HG02678 (cell line): ENCODE results near the gene IL1RAP.

Experiments
- ATAC-seq: cut with Tn5 transposase; IDR thresholded peaks from one replicate; pipeline ENCODE4 v1.9.1; 2021; ENCODE audit warnings: mild to moderate bottlenecking, moderate library complexity; ENCODE audit not compliant: unreplicated experiment

The IL1RAP gene

GRCh38 chr3:190541008-190541407 lies 27.1 kb downstream of the IL1RAP start:
- ATAC-seq: no peak

GRCh38 chr3:190541560-190541959 lies 27.7 kb downstream of the IL1RAP start:
- ATAC-seq: no peak

GRCh38 chr3:190542846-190543245 lies 29.0 kb downstream of the IL1RAP start:
- ATAC-seq: no peak

GRCh38 chr3:190543671-190544070 lies 29.8 kb downstream of the IL1RAP start:
- ATAC-seq: no peak

GRCh38 chr3:190545191-190545590 lies 31.3 kb downstream of the IL1RAP start:
- ATAC-seq: no peak

GRCh38 chr3:190546881-190547510 lies 33.1 kb downstream of the IL1RAP start:
- ATAC-seq: no peak

- no peak for ATAC-seq
These were observed 34.3 kb downstream of the IL1RAP start for GRCh38 chr3:190548031-190548656.

- no peak for ATAC-seq
These were observed 38.1 kb downstream of the IL1RAP start for GRCh38 chr3:190552021-190552420.

GRCh38 chr3:190552969-190553759 lies 39.3 kb downstream of the IL1RAP start:
- no peak for ATAC-seq

- no peak for ATAC-seq
These were observed 40.3 kb downstream of the IL1RAP start for GRCh38 chr3:190554197-190554596.

- ATAC-seq: no peak
These were observed 42.5 kb downstream of the IL1RAP start for GRCh38 chr3:190556351-190556750.

- no peak for ATAC-seq
These were observed 43.4 kb downstream of the IL1RAP start for GRCh38 chr3:190557296-190557695.

GRCh38 chr3:190558316-190558715 lies 44.4 kb downstream of the IL1RAP start:
- ATAC-seq: no peak

GRCh38 chr3:190558796-190559195 lies 44.9 kb downstream of the IL1RAP start:
- ATAC-seq: no peak

- no peak for ATAC-seq
These were observed 46.4 kb downstream of the IL1RAP start for GRCh38 chr3:190560013-190560895.

- ATAC-seq: no peak
These were observed 49.1 kb downstream of the IL1RAP start for GRCh38 chr3:190562866-190563510.

GRCh38 chr3:190564175-190564574 lies 50.3 kb downstream of the IL1RAP start:
- ATAC-seq: no peak

GRCh38 chr3:190566043-190566933 lies 52.4 kb downstream of the IL1RAP start:
- no peak for ATAC-seq

- ATAC-seq: no peak
These were observed 54.2 kb downstream of the IL1RAP start for GRCh38 chr3:190568036-190568435.

- no peak for ATAC-seq
These were observed 60.6 kb downstream of the IL1RAP start for GRCh38 chr3:190574473-190574872.
